GM18858 (cell line): ENCODE data around the gene SGSM1.
"Not testable (repeated sequence)": the region's sequence is repeated elsewhere in the genome, so short reads cannot be mapped to it uniquely, and the experiment has no call there.

Source experiments
- ATAC-seq: cut with Tn5 transposase; IDR thresholded peaks from one replicate; pipeline ENCODE4 v1.9.1; 2021; ENCODE audit not compliant: unreplicated experiment

SGSM1 gene

DNA sequence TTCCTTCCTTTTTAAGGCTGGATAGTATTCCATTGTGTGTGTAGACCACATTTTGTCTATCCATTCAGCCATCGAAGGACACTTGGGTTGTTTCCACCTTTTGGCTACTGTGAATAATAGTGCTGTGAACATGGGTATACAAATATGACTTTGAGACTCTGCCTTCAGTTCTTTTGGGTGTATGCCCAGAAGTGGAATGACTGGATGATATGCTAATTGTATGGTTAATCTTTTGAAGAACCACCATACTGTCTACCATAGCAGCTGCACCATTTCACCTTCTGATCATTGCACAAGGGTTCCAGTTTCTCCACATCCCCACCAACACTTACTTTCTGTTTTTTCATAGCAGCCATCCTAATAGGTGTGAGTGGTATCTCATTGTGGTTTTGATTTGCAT, 30.3 kb downstream of the SGSM1 start:
- no peak for ATAC-seq

DNA sequence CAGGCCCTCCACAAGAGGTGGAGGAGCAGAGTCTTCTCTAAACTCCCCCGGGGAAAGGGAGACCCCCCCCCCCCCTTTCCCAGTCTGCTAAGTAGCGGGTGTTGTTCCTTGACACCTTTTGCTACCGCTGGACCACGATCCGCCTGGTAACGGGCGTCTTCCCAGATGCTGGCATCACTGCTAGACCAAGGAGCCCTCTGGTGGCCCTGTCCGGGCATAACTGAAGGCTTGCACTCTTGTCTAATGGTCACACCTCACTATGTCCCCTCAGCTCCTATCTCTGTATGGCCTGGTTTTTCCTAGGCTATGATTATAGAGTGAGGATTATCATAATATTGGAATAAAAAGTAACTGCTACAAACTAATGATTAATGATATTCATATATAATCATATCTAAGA, 31.5 kb downstream of the SGSM1 start:
- not testable (repeated sequence) for ATAC-seq

DNA sequence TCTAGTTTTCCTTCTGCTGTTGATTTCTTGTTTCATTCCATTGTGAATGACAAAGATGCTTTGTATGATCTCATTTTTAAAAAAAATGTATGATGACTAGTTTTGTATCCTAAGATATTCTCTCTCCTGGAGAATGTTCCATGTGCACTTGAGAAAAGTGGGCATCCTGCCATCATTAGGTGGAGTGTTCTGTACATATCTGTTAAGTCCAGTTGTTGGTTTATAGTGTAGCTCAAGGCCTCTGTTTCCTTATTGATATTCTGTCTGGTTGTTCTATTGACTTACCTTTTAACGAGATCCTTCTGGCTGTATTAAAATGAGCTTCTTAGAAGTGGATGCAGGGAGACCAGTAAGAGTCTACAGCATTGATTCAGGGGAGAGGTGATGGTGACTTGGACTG, 35.2 kb downstream of the SGSM1 start:
- ATAC-seq = no peak

DNA sequence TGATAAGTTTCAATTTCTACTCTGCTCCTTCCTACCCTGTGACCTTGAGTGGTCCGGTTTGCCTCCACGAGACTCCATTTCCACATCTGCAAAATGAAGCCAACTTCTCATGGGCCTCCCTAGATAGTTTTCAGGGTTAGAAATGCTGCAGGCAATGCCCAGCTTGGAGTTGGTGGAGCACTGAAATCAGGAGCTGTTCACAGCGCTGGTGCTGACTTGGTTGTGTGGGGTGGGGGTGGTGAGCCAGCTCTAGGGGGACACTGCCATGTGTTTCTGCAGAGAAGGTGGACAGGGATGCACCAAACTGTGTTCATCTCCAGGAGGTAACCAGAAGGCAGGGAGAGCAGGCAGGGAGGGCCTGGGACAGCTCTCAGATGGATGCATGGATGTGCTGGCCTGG, 37.0 kb downstream of the SGSM1 start:
- ATAC-seq = no peak

DNA sequence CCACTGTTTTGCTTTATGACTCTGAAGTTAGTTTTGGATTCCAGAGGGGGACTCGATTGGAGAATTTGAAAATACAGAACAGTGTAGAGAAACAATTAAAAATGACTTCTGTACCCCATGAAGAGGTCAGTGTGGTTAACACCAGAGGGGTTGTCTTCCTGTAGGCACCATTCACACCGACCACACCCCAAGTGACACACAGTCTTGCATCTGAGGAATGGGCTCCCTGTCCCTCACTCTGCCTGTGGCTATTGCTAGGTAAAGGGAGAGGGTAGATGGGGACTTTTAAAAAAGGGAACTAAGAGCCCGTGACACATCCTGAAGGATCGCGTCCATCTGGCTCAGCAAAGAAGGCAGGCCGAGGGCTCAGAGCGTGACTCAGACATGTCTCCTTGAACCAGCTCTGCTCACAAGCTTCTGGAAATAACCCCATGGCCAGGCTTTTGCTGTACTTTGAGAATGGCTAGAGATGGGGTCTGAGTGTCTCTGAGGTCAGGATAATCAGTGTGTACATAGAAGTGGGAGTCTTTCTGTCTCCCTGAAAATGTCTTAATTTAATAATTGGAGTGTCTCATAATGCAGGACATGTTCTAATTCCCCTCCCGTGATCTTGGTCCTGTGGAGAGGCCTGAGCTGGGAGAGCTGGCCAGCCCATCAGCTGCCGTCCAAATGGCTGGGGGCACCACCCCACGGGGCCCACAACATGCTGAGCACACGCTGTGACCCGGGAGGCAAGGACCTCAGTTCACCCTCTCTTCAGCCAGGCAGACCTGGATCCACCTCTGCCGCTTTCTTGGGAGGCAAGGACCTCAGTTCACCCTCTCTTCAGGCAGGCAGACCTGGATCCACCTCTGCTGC, 39.3 kb downstream of the SGSM1 start:
- no peak for ATAC-seq

DNA sequence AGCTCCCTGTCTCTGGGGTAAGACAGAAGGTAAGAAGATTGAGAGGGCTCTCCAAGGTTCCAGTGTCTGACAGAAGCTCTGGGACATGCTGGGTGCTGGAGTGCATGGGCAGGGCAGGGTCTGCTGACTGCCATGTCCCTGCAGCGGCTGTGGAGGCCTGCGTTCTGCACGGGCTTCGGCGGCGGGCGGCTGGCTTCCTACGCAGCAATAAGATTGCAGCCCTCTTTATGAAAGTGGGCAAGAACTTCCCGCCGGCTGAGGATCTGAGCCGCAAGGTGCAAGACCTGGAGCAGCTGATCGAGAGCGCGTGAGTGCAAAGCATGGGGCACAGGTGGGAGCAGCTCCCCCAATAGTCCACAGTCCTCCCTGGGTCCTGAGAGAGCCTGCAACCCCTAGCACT, 41.5 kb downstream of the SGSM1 start:
- no peak for ATAC-seq

DNA sequence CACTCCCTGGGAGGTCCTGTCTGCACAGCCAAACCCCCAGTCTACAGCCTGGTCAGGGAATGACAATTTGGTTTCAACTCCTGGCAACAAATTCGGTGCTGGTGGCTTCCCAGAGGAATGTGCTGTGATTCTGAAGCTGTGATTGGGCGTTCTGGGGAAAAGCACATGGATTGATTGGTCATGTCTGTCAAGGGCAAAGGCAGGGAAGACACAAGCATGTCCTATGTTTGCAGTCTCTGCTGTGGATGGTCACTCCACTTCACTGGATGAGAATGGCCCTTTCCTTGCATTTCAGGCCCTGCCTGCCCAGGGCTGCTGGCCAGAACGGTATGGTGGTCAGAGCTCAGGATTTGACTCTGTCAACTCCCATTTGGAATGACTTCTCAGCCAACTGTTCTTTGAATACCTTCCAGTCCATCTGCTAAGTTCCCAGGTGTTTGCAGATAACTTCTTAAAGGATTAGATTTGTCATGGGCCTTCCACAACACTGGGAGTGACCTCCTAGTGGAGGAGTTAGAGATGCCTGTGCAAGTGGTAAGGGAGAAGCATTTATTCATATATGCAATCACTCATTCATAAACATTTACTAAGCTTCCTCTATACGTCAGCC, 42.7 kb downstream of the SGSM1 start:
- ATAC-seq = no peak

DNA sequence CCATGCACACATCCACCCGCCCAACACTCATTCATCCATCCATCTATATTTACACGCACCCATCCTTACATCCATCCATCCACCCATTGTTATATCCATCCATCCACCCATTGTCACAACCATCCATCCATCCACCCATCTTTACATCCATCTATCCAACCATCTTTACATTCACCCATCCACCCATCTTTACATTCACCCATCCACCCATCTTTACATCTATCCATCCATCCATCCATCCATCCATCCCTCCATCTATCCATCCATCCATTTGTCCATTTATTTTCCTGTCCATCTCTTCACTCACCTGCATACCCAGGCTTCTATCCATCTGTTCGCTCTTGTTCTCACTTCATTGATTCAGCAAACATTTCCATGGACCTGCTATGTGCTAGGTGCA, 49.8 kb downstream of the SGSM1 start:
- ATAC-seq = no peak

DNA sequence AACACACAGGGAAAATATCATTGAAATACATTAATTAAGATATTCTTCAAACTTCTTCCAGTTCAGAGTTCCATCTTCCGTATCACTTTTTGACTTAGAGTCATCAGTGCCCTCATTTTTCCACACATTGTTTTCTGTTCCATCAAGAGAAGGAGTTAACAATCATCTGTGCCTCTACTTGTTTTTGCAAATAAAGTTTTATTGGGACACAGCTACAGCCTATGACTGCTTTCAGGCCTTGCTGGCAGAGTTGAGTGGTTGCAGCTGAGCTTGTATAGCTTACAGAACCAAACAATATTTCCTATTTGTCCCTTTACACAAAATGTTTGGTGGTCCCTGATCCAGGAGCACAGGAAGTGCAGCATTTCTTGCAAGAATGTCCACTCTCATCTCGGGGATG, 51.6 kb downstream of the SGSM1 start:
- no peak for ATAC-seq

DNA sequence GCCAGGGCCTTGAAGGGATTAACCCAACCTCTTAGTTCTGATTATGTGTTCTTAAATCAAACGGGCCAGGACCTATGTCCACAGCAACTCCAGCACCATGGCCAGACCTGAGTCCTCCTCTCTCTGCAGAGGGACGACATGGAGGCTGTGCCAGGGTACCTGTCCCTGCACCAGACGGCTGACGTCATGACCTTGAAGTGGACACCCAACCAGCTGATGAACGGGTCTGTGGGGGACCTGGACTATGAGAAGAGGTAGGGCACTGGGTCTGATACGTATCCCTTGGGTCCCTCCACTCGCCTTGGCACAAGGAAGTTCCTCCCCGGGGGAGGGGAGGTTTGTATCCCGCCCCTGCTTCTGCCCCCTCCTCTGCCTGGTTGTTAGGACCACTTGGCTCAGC, 53.6 kb downstream of the SGSM1 start:
- no peak for ATAC-seq

DNA sequence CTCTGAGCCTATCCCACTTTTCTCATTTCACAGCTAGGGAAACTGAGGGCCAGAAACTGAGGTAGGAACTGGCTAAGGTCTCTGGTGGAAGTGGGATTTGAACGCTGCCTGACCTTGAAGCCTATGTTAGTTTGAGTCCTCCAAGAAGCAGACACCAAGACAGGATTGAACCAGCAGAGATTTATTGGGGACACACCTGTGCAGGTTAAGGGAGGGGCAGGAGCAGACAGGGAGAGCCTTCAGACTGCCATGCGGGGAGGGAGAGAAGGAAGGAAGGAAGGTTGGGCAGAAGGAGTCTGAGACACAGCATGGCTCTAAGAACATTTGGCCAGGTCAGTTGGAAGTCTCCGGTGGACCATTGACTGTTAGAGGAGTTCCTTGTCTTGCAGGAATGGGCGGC, 59.5 kb downstream of the SGSM1 start:
- no peak for ATAC-seq

DNA sequence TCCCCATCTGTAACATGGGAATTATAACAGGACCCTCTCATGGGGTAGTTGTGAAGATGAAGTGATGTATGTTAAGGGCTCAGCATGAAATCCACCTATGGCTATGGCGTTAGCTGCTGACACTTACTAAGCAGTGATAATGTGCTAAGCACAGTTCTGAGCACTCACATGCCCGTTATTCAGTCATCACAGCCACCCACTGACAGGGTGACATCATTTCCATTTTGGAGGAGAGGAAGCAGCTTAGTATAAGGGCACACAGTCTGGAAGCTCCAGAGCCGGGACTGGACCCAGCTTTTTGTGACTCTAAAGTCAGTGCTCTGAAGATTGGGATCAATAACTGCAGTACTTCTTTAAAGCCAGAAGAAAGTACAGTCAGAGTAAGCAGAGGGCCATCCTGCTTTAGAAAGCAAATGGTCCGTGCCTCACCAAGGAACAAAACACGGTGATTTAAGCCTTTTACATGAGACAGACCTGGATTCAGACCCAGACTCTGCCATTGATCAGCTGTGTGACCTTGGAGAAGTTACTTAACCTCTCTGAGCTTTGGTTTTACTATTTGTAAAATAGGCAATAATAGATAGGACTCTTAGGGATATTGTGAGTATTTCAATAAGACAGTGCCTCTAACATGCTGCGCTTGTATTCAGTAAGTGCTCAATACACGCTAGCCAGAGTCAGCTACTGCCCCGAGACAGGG, 61.5 kb downstream of the SGSM1 start:
- ATAC-seq = no peak

DNA sequence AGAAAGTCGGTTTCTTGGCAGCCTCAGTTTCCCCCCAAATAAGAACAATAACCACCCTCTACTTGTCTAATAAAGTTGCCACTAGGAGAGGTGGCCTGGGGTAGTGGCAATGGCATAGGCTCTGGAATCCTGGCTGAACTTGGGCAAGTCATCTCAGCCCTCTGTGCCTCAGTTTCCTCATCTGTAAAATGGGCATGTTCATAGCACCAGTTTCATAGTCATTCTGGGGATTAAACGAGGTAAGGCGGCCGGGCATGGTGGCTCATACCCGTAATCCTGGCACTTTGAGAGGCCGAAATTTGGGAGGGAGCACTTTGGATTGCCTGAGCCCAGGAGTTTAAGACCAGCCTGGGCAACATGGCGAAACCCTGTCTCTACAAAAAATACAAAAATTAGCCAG, 63.0 kb downstream of the SGSM1 start:
- no peak for ATAC-seq

DNA sequence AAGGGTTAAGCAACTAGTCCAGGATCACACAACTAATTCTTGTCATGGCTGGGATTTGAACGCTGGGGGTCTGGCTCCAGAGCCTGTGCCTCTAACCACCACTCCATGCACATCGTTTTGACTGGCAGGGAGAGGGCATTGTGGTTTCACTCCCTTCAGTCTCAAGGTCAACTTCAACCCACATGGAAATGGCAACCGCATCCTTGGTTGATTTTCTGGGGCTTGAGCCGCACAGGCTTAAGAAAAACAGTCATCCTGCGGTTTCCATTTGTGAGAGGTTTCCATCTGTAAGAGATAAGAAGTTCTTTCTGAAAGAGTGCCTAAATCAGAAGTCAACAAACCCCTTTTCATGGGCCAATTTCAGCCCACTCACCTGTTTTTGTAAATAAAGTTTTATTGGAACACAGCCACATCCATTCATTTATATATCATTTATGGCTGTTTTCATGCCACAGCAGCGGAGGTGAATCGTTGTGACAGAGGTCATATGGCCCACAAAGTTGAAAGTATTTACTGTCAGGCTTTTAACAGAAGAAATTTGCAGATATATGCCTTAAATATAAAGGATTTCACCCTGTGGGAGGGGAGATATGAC, 65.7 kb downstream of the SGSM1 start:
- no peak for ATAC-seq

DNA sequence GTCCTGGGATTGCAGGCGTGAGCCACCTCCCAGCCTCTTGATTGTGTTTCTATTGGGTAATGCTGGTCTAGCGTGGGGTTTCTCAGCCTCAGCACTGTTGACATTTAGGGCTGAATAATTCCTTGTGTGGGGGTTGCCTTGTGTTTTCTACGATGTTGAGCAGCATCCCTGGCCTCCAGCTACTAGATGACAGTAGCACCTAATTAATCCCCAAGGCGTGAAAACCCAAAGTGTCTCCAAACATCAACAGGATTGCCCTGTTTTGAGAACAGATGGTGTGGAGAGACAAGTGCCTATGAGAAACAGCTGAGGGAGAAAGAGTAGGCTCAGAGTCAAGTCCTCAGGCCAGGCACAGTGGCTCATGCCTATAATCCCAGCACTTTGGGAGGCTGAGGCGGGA, 67.2 kb downstream of the SGSM1 start:
- ATAC-seq = no peak

DNA sequence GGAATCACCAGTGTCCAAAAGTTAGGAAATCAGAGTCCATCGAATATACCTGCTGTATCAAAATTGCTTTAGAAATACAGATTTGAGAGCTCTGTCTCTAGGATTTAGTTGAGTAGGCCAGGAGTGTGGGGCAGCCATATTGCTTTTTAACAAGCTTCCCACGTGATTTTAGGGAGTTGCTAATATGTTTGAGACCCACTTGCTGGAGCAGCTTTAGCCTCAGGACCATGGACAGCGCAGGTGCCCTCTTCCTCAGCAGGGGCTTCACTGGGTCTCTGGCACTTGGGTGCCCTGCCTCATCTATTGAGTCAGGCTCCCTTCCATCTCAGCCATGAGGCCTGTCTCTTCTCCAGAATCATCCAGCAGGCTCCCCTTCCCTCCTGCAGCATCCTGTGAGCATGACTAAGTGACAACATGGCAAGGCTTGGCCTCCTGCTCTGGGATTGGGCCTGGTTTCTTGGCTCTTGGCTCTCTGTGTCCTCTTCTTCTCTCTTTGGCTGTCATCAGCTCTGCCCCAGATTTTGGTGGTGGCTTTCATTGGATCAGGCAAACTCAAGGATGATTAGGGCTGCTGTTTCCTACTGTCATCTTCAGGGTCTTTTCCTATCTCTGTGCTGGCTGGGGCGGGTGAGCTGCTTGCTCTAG, 70.0 kb downstream of the SGSM1 start:
- no peak for ATAC-seq

DNA sequence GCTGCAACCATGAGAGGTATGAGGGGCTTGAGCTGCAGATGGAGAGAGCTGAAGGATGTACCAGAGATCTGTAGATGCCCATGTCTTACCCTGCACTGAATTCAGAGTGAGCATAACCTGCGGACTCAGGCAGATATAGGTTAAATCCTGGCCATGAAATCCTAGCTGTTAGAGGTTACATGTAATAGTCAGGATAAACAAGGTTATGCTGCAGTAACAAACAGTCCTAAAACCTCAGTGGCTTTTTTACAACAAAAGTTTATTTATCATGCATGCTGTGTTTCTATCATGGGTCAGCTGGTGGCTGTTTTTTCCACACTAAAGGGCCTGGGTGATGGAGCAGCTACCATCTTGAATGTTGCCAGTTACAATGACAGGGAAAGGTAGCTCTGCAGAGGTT, 70.7 kb downstream of the SGSM1 start:
- ATAC-seq = no peak

DNA sequence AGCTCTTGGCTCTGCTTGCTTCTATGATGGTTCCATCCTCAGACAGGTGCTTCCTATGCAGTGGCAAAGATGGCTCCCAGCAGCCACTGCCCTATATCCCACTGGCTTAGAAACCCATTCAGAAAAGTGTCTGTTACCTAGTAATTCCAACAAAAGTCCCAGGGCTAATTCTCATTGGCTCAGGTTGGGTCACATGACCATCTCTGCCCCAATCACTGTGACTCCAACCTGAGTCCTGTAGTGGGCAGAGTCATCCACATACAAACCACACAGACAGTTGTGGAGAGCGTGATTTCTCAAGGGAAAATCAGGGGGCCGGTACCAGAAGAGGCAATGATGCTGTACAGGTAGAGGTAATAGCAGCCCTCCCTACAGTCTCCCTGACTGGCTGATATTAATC, 73.0 kb downstream of the SGSM1 start:
- ATAC-seq = no peak

DNA sequence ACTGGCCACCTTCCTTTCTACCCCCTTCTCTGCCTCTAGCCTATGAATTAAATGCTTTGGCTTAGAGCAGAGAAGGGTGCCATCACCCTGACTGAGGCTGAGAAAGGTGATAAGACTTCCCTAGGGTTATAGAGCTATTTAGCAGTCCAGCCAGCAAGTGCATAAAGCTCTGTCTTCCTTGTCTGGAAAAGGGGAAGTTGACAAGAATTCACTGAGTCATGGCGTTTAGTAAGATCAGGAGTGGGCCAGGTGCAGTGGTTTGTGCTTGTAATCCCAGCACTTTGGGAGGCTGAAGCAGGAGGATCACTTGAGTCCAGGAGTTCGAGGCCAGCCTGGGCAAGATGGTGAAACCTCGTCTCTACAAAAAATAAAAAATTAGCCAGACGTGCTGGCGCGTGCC, 77.4 kb downstream of the SGSM1 start:
- no peak for ATAC-seq

DNA sequence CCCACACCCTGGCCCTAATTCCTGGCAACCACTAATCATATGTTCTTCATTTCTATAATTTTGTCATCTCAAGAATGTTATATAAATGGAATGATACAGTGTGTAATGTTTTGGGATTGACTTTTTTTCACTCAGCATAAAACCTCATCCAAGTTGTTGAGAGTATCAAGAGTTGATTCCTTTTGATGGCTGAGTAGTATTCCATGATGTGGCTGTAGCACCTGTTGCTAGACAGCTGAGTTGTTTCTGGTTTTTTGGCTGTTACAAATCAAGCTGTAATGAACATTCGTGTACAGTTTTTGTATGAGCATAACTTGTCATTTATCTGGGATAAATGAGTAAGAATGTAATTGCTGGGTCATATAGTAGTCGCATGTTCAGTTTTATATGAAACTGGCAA, 81.2 kb downstream of the SGSM1 start:
- no peak for ATAC-seq

DNA sequence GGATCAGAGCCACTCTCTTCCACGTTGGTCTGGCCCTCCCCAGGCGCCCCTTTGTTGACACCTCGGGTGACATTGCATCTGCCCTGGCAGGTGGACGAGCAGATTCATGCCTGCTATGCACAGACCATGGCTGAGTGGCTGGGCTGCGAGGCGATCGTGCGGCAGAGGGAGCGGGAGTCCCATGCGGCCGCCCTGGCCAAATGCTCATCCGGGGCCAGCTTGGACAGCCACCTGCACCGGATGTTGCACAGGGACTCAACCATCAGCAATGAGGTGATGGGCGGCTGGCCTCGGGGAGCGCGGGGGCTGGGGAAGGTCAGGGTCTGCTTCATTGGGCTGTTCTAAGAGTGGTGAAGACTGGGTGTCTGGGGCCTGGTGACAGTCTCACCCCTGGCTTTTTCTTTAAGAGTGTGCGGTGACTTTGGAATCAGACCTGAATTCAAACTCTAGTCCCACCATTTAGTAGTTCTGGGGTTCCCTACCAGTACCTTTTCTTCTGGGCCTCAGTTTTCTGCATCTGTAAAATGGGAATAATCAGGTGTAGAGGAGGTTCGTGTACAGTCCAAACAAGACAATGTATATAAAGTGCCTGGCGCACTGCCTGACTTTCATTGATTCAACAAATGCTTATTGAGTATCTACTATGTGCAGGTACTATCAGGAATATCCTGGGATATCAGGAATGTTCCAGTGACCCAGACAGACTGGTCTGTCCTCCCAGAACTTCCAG, 87.5 kb downstream of the SGSM1 start:
- no peak for ATAC-seq
